WTC11 (cell line): Measurements from ENCODE around the gene LARGE1. TPM values are rescaled to one million over a fixed set of nuclear protein-coding genes. Genes with fewer than 3 reads are reported as not detected.

Experiments used
- ATAC-seq: fragments of 200-7000 bp; cut with Tn5 transposase; 2 replicates; pipeline ENCODE4 v1.10.0; 2021; ENCODE audit warnings: mild to moderate bottlenecking, moderate library complexity
- CTCF ChIA-PET: fragments of 300-600 bp; sonication (Branson Sonifier 250); formaldehyde crosslinking; loops from one replicate; lab custom pipeline; 2021; ENCODE audit warnings: antibody characterized with exemption; lab: Charles Lee
- POLR2A ChIA-PET: fragments of 350-600 bp; sonication (Branson Sonifier 250); formaldehyde crosslinking; loops from one replicate; lab custom pipeline; 2021; ENCODE audit warnings: antibody characterized with exemption; lab: Charles Lee
- DNase-seq: peaks from one replicate; pipeline ENCODE4 v3.0.0; 2021; ENCODE audit warnings: low spot score
- H3K27ac Mint-ChIP-seq: 2 replicates; pipeline ENCODE4 v1.8.0; 2021; ENCODE audit warnings: mixed read lengths
- H3K27me3 Mint-ChIP-seq: 2 replicates; pipeline ENCODE4 v1.8.0; 2021; ENCODE audit warnings: low read depth, mild to moderate bottlenecking, moderate library complexity, mixed read lengths
- H3K36me3 Mint-ChIP-seq: 2 replicates; pipeline ENCODE4 v1.8.0; 2021; ENCODE audit warnings: mixed read lengths
- H3K4me1 Mint-ChIP-seq: 2 replicates; pipeline ENCODE4 v1.8.0; 2022; ENCODE audit warnings: mixed read lengths
- H3K4me3 Mint-ChIP-seq: 2 replicates; pipeline ENCODE4 v1.8.0; 2021; ENCODE audit warnings: mild to moderate bottlenecking, moderate library complexity, mixed read lengths
- H3K9me3 Mint-ChIP-seq: 2 replicates; pipeline ENCODE4 v1.8.0; 2021; ENCODE audit warnings: mixed read lengths
- CREB1 ChIP-seq: sonication (generic); formaldehyde crosslinking; IDR thresholded peaks from 2 replicates; pipeline ENCODE4 v1.8.0; 2023; ENCODE audit warnings: mild to moderate bottlenecking, missing genetic modification reagents
- FOXK1 ChIP-seq: sonication (generic); formaldehyde crosslinking; IDR thresholded peaks from 2 replicates; pipeline ENCODE4 v1.8.0; 2022; ENCODE audit warnings: mild to moderate bottlenecking, moderate library complexity, missing genetic modification reagents
- FOXP1 ChIP-seq: sonication (generic); formaldehyde crosslinking; IDR thresholded peaks from 2 replicates; pipeline ENCODE4 v1.8.0; 2022; ENCODE audit warnings: missing genetic modification reagents, mild to moderate bottlenecking, moderate library complexity, borderline replicate concordance
- HMGA2 ChIP-seq: fragments of 250-450 bp; sonication (Bioruptor Pico); IDR thresholded peaks from 2 replicates; pipeline ENCODE4 v1.4.0; 2021; ENCODE audit warnings: mild to moderate bottlenecking, moderate library complexity
- MXD4 ChIP-seq: fragments of 250-450 bp; sonication (Bioruptor Pico); IDR thresholded peaks from 2 replicates; pipeline ENCODE4 v1.8.0; 2021; ENCODE audit warnings: mild to moderate bottlenecking, moderate library complexity, borderline replicate concordance
- NFATC4 ChIP-seq: fragments of 250-450 bp; sonication (Bioruptor Pico); IDR thresholded peaks from 2 replicates; pipeline ENCODE4 v1.9.0; 2021; ENCODE audit warnings: mild to moderate bottlenecking
- NR2C2 ChIP-seq: sonication (generic); formaldehyde crosslinking; IDR thresholded peaks from 2 replicates; pipeline ENCODE4 v1.8.0; 2022; ENCODE audit warnings: mild to moderate bottlenecking, missing genetic modification reagents
- RELA ChIP-seq: sonication (generic); formaldehyde crosslinking; IDR thresholded peaks from 2 replicates; pipeline ENCODE4 v1.8.1; 2022; ENCODE audit warnings: missing genetic modification reagents, mild to moderate bottlenecking, borderline replicate concordance
- SOX15 ChIP-seq: fragments of 250-450 bp; sonication (Bioruptor Pico); IDR thresholded peaks from 2 replicates; pipeline ENCODE4 v1.9.0; 2021; ENCODE audit warnings: mild to moderate bottlenecking
- TEAD4 ChIP-seq: sonication (generic); formaldehyde crosslinking; IDR thresholded peaks from 2 replicates; pipeline ENCODE4 v1.8.0; 2022; ENCODE audit warnings: mild to moderate bottlenecking, missing genetic modification reagents
- ZNF219 ChIP-seq: sonication (generic); formaldehyde crosslinking; IDR thresholded peaks from 2 replicates; pipeline ENCODE4 v1.8.0; 2023; ENCODE audit warnings: missing genetic modification reagents, mild to moderate bottlenecking, borderline replicate concordance
- ZNF423 ChIP-seq: fragments of 250-450 bp; sonication (Bioruptor Pico); IDR thresholded peaks from 2 replicates; pipeline ENCODE4 v2.1.2; 2022; ENCODE audit warnings: mild to moderate bottlenecking, moderate library complexity
- total RNA-seq: library from RNA; stranded (reverse); gene quantifications from 3 replicates; pipeline ENCODE4 v1.2.3, GENCODE V29; 2021
- TF ChIP-seq, protein P1 (sequence below): sonication (generic); formaldehyde crosslinking; IDR thresholded peaks from 2 replicates; pipeline ENCODE4 v1.8.1; 2022; ENCODE audit warnings: mild to moderate bottlenecking, moderate library complexity, missing genetic modification reagents
- TF ChIP-seq, protein P2 (sequence below): sonication (generic); formaldehyde crosslinking; IDR thresholded peaks from 2 replicates; pipeline ENCODE4 v1.8.0; 2022; ENCODE audit warnings: mild to moderate bottlenecking, missing genetic modification reagents
- TF ChIP-seq, protein P3 (sequence below): sonication (generic); formaldehyde crosslinking; IDR thresholded peaks from 2 replicates; pipeline ENCODE4 v1.8.1; 2023; ENCODE audit warnings: mild to moderate bottlenecking, missing genetic modification reagents, borderline replicate concordance
- TF ChIP-seq, protein P4 (sequence below): sonication (generic); formaldehyde crosslinking; IDR thresholded peaks from 2 replicates; pipeline ENCODE4 v1.8.1; 2023; ENCODE audit warnings: mild to moderate bottlenecking, missing genetic modification reagents
- TF ChIP-seq, protein P5 (sequence below): sonication (generic); formaldehyde crosslinking; IDR thresholded peaks from 2 replicates; pipeline ENCODE4 v1.8.1; 2023; ENCODE audit warnings: mild to moderate bottlenecking, missing genetic modification reagents, moderate library complexity
- TF ChIP-seq, protein P6 (sequence below): sonication (generic); formaldehyde crosslinking; IDR thresholded peaks from 2 replicates; pipeline ENCODE4 v1.8.0; 2022; ENCODE audit warnings: mild to moderate bottlenecking, missing genetic modification reagents
- TF ChIP-seq, protein P7 (sequence below): sonication (generic); formaldehyde crosslinking; IDR thresholded peaks from 2 replicates; pipeline ENCODE4 v1.8.0; 2023; ENCODE audit warnings: missing genetic modification reagents, mild to moderate bottlenecking, borderline replicate concordance

LARGE1 gene
- total RNA-seq, 1 experiment from 2014 or later: 72.6 TPM

DNA sequence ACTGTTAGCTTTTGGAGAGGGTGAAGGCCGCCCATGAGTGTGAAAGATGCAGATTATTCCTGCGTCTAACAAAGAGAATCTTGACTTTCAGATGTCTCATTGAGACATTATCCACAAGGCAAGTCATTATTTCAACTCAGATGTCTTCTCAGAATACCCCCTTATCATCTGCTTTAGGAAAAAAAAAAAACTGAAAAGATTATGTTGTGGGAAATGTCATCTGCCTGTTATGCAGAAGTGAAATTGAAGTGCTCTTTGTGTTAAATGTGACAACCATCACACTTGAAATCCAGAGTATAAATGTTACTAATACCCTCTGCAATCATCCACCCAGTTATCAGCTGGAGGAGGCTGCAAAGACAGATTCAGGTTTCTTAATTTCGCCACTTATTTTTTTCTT is 239.6 kb downstream of the LARGE1 start (continued):
- TF ChIP-seq, protein P1, sequence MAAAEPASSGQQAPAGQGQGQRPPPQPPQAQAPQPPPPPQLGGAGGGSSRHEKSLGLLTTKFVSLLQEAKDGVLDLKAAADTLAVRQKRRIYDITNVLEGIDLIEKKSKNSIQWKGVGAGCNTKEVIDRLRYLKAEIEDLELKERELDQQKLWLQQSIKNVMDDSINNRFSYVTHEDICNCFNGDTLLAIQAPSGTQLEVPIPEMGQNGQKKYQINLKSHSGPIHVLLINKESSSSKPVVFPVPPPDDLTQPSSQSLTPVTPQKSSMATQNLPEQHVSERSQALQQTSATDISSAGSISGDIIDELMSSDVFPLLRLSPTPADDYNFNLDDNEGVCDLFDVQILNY (CRISPR knock-in tag): no peak
- TF ChIP-seq, protein P2, sequence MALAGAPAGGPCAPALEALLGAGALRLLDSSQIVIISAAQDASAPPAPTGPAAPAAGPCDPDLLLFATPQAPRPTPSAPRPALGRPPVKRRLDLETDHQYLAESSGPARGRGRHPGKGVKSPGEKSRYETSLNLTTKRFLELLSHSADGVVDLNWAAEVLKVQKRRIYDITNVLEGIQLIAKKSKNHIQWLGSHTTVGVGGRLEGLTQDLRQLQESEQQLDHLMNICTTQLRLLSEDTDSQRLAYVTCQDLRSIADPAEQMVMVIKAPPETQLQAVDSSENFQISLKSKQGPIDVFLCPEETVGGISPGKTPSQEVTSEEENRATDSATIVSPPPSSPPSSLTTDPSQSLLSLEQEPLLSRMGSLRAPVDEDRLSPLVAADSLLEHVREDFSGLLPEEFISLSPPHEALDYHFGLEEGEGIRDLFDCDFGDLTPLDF (CRISPR knock-in tag): no peak
- TF ChIP-seq, protein P3, sequence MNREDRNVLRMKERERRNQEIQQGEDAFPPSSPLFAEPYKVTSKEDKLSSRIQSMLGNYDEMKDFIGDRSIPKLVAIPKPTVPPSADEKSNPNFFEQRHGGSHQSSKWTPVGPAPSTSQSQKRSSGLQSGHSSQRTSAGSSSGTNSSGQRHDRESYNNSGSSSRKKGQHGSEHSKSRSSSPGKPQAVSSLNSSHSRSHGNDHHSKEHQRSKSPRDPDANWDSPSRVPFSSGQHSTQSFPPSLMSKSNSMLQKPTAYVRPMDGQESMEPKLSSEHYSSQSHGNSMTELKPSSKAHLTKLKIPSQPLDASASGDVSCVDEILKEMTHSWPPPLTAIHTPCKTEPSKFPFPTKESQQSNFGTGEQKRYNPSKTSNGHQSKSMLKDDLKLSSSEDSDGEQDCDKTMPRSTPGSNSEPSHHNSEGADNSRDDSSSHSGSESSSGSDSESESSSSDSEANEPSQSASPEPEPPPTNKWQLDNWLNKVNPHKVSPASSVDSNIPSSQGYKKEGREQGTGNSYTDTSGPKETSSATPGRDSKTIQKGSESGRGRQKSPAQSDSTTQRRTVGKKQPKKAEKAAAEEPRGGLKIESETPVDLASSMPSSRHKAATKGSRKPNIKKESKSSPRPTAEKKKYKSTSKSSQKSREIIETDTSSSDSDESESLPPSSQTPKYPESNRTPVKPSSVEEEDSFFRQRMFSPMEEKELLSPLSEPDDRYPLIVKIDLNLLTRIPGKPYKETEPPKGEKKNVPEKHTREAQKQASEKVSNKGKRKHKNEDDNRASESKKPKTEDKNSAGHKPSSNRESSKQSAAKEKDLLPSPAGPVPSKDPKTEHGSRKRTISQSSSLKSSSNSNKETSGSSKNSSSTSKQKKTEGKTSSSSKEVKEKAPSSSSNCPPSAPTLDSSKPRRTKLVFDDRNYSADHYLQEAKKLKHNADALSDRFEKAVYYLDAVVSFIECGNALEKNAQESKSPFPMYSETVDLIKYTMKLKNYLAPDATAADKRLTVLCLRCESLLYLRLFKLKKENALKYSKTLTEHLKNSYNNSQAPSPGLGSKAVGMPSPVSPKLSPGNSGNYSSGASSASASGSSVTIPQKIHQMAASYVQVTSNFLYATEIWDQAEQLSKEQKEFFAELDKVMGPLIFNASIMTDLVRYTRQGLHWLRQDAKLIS (CRISPR knock-in tag): no peak
- TF ChIP-seq NR2C2 (CRISPR knock-in tag): no peak

DNA sequence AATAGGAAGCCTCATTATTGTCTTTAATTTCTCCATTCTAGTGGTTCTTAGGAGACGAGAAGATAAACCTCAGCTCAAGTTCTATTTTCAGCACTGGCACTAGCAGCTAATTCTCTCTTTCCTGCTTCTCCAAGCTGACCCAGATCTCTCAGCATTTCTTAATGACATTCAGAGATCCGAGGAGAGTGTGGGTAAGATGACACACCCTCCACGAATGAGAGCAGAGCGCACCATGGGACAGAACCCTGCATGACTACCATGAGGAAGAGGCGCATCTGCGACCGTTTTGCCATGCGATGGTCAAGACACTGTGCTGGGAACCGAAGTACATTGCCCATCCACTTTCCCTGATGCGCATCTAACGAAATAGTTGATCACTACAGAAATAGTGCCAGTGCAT is 241.8 kb downstream of the LARGE1 start:
- TF ChIP-seq, protein P4, sequence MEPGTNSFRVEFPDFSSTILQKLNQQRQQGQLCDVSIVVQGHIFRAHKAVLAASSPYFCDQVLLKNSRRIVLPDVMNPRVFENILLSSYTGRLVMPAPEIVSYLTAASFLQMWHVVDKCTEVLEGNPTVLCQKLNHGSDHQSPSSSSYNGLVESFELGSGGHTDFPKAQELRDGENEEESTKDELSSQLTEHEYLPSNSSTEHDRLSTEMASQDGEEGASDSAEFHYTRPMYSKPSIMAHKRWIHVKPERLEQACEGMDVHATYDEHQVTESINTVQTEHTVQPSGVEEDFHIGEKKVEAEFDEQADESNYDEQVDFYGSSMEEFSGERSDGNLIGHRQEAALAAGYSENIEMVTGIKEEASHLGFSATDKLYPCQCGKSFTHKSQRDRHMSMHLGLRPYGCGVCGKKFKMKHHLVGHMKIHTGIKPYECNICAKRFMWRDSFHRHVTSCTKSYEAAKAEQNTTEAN (CRISPR knock-in tag): no peak
- TF ChIP-seq SOX15 (CRISPR knock-in tag) (no peak), FOXK1 (no peak), MXD4 (no peak), HMGA2 (CRISPR knock-in tag) (no peak), NFATC4 (CRISPR knock-in tag) (no peak), FOXP1 (CRISPR knock-in tag) (no peak)
- TF ChIP-seq, protein P1 (CRISPR knock-in tag): no peak
- TF ChIP-seq, protein P5, sequence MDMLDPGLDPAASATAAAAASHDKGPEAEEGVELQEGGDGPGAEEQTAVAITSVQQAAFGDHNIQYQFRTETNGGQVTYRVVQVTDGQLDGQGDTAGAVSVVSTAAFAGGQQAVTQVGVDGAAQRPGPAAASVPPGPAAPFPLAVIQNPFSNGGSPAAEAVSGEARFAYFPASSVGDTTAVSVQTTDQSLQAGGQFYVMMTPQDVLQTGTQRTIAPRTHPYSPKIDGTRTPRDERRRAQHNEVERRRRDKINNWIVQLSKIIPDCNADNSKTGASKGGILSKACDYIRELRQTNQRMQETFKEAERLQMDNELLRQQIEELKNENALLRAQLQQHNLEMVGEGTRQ: no peak
- CTCF ChIA-PET: no interaction called here
- ATAC-seq: no peak
- no peaks in the 10 kb centered on the region for H3K27me3 Mint-ChIP-seq
- 0 out of 2 replicates have a peak overlapping the region, but pooled peaks have one; percentile 7 for H3K27ac Mint-ChIP-seq
- H3K9me3 Mint-ChIP-seq: peaks cover 10% of the 10 kb centered on the region
- H3K4me1 Mint-ChIP-seq: peaks cover 48% of the 10 kb centered on the region
- H3K36me3 Mint-ChIP-seq: peaks cover 6% of the 10 kb centered on the region; the same call in 1 of the 2 replicates
- POLR2A ChIA-PET: no interaction called here
- H3K4me3 Mint-ChIP-seq: no peak overlapping the region
- no peak for DNase-seq

DNA sequence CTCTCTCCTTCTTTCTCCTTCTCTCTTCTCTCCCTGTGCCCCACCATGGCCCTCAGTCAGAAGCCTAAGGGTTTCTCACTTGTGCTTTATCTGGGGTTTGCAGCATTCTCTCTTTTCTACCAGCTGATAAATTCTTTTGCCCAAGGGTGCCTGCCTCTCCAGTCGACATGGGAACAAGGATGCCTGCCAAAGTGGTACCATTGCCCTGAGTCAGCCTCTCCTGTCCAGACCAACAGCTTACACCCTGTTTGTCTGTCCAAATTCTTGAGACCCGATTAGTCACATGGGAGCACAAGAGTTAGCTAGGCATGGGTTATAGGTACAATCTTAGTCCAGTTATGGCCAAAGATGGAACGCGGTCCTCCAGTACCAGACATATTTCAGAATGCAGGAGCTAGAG is 242.7 kb downstream of the LARGE1 start:
- ATAC-seq (no peak), DNase-seq (no peak)
- peak overlapping the region; percentile 11; the same call in 1 of the 2 replicates for H3K27ac Mint-ChIP-seq
- ChIA-PET POLR2A (no interaction called here), CTCF (no interaction called here)
- H3K36me3 Mint-ChIP-seq: no peaks in the 10 kb centered on the region
- H3K4me1 Mint-ChIP-seq: peaks cover 54% of the 10 kb centered on the region
- no peak overlapping the region for H3K4me3 Mint-ChIP-seq
- no peaks in the 10 kb centered on the region for H3K9me3 Mint-ChIP-seq
- H3K27me3 Mint-ChIP-seq: no peaks in the 10 kb centered on the region
- no peak for TF ChIP-seq TEAD4 (CRISPR knock-in tag)
- TF ChIP-seq RELA (CRISPR knock-in tag): no peak
- TF ChIP-seq ZNF423 (CRISPR knock-in tag): no peak
- TF ChIP-seq, protein P6, sequence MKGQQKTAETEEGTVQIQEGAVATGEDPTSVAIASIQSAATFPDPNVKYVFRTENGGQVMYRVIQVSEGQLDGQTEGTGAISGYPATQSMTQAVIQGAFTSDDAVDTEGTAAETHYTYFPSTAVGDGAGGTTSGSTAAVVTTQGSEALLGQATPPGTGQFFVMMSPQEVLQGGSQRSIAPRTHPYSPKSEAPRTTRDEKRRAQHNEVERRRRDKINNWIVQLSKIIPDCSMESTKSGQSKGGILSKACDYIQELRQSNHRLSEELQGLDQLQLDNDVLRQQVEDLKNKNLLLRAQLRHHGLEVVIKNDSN (CRISPR knock-in tag): no peak
- TF ChIP-seq, protein P7, sequence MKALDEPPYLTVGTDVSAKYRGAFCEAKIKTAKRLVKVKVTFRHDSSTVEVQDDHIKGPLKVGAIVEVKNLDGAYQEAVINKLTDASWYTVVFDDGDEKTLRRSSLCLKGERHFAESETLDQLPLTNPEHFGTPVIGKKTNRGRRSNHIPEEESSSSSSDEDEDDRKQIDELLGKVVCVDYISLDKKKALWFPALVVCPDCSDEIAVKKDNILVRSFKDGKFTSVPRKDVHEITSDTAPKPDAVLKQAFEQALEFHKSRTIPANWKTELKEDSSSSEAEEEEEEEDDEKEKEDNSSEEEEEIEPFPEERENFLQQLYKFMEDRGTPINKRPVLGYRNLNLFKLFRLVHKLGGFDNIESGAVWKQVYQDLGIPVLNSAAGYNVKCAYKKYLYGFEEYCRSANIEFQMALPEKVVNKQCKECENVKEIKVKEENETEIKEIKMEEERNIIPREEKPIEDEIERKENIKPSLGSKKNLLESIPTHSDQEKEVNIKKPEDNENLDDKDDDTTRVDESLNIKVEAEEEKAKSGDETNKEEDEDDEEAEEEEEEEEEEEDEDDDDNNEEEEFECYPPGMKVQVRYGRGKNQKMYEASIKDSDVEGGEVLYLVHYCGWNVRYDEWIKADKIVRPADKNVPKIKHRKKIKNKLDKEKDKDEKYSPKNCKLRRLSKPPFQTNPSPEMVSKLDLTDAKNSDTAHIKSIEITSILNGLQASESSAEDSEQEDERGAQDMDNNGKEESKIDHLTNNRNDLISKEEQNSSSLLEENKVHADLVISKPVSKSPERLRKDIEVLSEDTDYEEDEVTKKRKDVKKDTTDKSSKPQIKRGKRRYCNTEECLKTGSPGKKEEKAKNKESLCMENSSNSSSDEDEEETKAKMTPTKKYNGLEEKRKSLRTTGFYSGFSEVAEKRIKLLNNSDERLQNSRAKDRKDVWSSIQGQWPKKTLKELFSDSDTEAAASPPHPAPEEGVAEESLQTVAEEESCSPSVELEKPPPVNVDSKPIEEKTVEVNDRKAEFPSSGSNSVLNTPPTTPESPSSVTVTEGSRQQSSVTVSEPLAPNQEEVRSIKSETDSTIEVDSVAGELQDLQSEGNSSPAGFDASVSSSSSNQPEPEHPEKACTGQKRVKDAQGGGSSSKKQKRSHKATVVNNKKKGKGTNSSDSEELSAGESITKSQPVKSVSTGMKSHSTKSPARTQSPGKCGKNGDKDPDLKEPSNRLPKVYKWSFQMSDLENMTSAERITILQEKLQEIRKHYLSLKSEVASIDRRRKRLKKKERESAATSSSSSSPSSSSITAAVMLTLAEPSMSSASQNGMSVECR: no peak
- TF ChIP-seq MXD4: no peak
- no peak for TF ChIP-seq ZNF219 (CRISPR knock-in tag)
- no peak for TF ChIP-seq CREB1 (CRISPR knock-in tag)
